K562 (cell line): ENCODE measurements around the gene NTPCR. TPM values are rescaled to one million over a fixed set of nuclear protein-coding genes. Genes with fewer than 3 reads are reported as not detected.

Experiments used
- BCL6 ChIP-seq: fragments of 250-450 bp; sonication (Bioruptor Pico); IDR thresholded peaks from 2 replicates; pipeline ENCODE4 v1.4.0; 2020
- CBX3 ChIP-seq, 2 experiments: IDR thresholded peaks; 1 replicate in 1 of 2; 2 replicates in 1 of 2; pipeline ENCODE4 v1.6.1; 2012; ENCODE audit warnings: inconsistent platforms in 2 of 2, low read length in 2 of 2, borderline replicate concordance in 1 of 2, control low read depth in 1 of 2
- CREBBP ChIP-seq: IDR thresholded peaks from one replicate; pipeline ENCODE4 v1.6.1; 2012; ENCODE audit warnings: low read depth, mild to moderate bottlenecking, control low read depth, inconsistent platforms, low read length
- HIVEP1 ChIP-seq: fragments of 250-450 bp; sonication (Bioruptor Pico); IDR thresholded peaks from 2 replicates; pipeline ENCODE4 v1.4.0; 2020; ENCODE audit warnings: mild to moderate bottlenecking
- ILK ChIP-seq: fragments of 450-650 bp; IDR thresholded peaks from 2 replicates; pipeline ENCODE4 v1.6.1; 2016; ENCODE audit warnings: missing genetic modification characterization, low read depth, mild to moderate bottlenecking, missing compliant biosample characterization, moderate library complexity, borderline replicate concordance
- NCOA1 ChIP-seq: fragments of 450-650 bp; IDR thresholded peaks from 2 replicates; pipeline ENCODE4 v1.6.1; 2016; ENCODE audit warnings: low read depth
- NR2C1 ChIP-seq, 2 experiments: fragments of 450-650 bp; IDR thresholded peaks; 2 replicates each; pipeline ENCODE4 v1.6.1; 2017; ENCODE audit warnings: mild to moderate bottlenecking in 2 of 2, antibody characterized with exemption in 1 of 2, inconsistent platforms in 1 of 2, missing compliant biosample characterization in 1 of 2, missing genetic modification characterization in 1 of 2
- NUFIP1 ChIP-seq: fragments of 450-650 bp; IDR thresholded peaks from 2 replicates; pipeline ENCODE4 v1.6.1; 2018; ENCODE audit not compliant: partially characterized antibody
- PCBP2 ChIP-seq: fragments of 200-400 bp; formaldehyde crosslinking; IDR thresholded peaks from 2 replicates; pipeline ENCODE4 v1.6.1; 2018; ENCODE audit warnings: low read length, low read depth, mild to moderate bottlenecking, moderate library complexity; ENCODE audit not compliant: poor library complexity, severe bottlenecking
- RBFOX2 ChIP-seq: fragments of 200-400 bp; formaldehyde crosslinking; IDR thresholded peaks from 2 replicates; pipeline ENCODE4 v1.6.1; 2017; ENCODE audit warnings: low read depth, mild to moderate bottlenecking, low read length, moderate library complexity
- TCFL5 ChIP-seq: fragments of 250-450 bp; sonication (Bioruptor Pico); conservative IDR thresholded peaks from 2 replicates; pipeline ENCODE4 v1.6.1; 2021; ENCODE audit warnings: mild to moderate bottlenecking, moderate library complexity, matching md5 sums
- ZNF197 ChIP-seq: fragments of 200-800 bp; sonication (Bioruptor generic); IDR thresholded peaks from 2 replicates; pipeline ENCODE4 v1.6.1; 2016; ENCODE audit warnings: low read depth, missing genetic modification characterization, missing compliant biosample characterization
- ZNF24 ChIP-seq: fragments of 450-650 bp; IDR thresholded peaks from 2 replicates; pipeline ENCODE4 v1.6.1; 2016
- polyA plus RNA-seq, 8 experiments: library from polyadenylated mRNA; depleted of rRNA in 4 of 8; stranded (reverse) in 5 of 8; unstranded in 3 of 8; fragments of >200 nt; fragmentation: Nextera tagmentation in 2 of 8; fragmentation: Illumina TruSeq in 1 of 8; extraction: Ambion mirVana in 2 of 8; extraction: Trizol in 1 of 8; gene quantifications; 2 replicates each; pipeline versions ENCODE4 v1.2.1 to v1.2.3, GENCODE V29; 2011 to 2014; ENCODE audit warnings: inconsistent platforms in 1 of 8, missing spikeins in 1 of 8
- total RNA-seq, 7 experiments: library from RNA; depleted of rRNA in 6 of 7; stranded (reverse); fragments of >200 nt in 6 of 7; fragmentation: Illumina TruSeq in 2 of 7; extraction: Trizol in 2 of 7; gene quantifications; 2 replicates each; pipeline versions ENCODE4 v1.2.1 to v1.2.3, GENCODE V29; 2011 to 2021; ENCODE audit warnings: low replicate concordance in 1 of 7
- TF ChIP-seq, protein P1 (sequence below): sonication (generic); formaldehyde crosslinking; IDR thresholded peaks from 2 replicates; pipeline ENCODE4 v1.8.0; 2022; ENCODE audit warnings: missing genetic modification reagents, mild to moderate bottlenecking, borderline replicate concordance
- TF ChIP-seq, protein P2 (sequence below): fragments of 450-650 bp; formaldehyde crosslinking; conservative IDR thresholded peaks from 2 replicates; pipeline ENCODE4 v1.4.0; 2022; ENCODE audit warnings: mild to moderate bottlenecking, missing genetic modification characterization
- TF ChIP-seq, protein P3 (sequence below): fragments of 450-650 bp; IDR thresholded peaks from 2 replicates; pipeline ENCODE4 v1.6.1; 2016; ENCODE audit warnings: low read depth
- TF ChIP-seq, protein P4 (sequence below): sonication (generic); formaldehyde crosslinking; IDR thresholded peaks from 2 replicates; pipeline ENCODE4 v1.8.0; 2022; ENCODE audit warnings: mild to moderate bottlenecking, missing genetic modification reagents

The NTPCR gene
- total and polyA plus RNA-seq, 9 of the 15 experiments (the other 6 are each of a cell fraction or from before 2014, with no cell fraction given), result 19.3 to 105 (median 48.8) TPM

DNA sequence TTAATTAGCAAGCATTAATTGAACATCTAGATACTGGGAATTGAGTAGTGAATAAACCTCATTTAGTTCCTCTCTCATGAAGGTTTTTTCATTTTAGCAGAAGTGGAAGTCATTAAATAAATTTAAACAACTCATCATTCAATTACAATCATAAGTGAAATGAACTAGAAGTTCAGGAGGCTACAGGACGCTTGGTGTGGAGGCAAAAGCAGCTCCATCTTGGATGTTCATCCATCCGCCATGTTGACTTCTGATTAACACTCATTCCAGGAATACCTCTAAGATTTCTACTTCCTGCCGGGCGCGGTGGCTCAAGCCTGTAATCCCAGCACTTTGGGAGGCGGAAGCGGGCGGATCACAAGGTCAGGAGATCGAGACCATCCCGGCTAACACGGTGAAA, 11.5 kb upstream of the NTPCR start (continued):
- TF ChIP-seq, protein P1, sequence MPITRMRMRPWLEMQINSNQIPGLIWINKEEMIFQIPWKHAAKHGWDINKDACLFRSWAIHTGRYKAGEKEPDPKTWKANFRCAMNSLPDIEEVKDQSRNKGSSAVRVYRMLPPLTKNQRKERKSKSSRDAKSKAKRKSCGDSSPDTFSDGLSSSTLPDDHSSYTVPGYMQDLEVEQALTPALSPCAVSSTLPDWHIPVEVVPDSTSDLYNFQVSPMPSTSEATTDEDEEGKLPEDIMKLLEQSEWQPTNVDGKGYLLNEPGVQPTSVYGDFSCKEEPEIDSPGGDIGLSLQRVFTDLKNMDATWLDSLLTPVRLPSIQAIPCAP, result no peak
- TF ChIP-seq, protein P2, sequence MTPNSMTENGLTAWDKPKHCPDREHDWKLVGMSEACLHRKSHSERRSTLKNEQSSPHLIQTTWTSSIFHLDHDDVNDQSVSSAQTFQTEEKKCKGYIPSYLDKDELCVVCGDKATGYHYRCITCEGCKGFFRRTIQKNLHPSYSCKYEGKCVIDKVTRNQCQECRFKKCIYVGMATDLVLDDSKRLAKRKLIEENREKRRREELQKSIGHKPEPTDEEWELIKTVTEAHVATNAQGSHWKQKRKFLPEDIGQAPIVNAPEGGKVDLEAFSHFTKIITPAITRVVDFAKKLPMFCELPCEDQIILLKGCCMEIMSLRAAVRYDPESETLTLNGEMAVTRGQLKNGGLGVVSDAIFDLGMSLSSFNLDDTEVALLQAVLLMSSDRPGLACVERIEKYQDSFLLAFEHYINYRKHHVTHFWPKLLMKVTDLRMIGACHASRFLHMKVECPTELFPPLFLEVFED, result no peak
- TF ChIP-seq NUFIP1, result no peak
- TF ChIP-seq, protein P3, sequence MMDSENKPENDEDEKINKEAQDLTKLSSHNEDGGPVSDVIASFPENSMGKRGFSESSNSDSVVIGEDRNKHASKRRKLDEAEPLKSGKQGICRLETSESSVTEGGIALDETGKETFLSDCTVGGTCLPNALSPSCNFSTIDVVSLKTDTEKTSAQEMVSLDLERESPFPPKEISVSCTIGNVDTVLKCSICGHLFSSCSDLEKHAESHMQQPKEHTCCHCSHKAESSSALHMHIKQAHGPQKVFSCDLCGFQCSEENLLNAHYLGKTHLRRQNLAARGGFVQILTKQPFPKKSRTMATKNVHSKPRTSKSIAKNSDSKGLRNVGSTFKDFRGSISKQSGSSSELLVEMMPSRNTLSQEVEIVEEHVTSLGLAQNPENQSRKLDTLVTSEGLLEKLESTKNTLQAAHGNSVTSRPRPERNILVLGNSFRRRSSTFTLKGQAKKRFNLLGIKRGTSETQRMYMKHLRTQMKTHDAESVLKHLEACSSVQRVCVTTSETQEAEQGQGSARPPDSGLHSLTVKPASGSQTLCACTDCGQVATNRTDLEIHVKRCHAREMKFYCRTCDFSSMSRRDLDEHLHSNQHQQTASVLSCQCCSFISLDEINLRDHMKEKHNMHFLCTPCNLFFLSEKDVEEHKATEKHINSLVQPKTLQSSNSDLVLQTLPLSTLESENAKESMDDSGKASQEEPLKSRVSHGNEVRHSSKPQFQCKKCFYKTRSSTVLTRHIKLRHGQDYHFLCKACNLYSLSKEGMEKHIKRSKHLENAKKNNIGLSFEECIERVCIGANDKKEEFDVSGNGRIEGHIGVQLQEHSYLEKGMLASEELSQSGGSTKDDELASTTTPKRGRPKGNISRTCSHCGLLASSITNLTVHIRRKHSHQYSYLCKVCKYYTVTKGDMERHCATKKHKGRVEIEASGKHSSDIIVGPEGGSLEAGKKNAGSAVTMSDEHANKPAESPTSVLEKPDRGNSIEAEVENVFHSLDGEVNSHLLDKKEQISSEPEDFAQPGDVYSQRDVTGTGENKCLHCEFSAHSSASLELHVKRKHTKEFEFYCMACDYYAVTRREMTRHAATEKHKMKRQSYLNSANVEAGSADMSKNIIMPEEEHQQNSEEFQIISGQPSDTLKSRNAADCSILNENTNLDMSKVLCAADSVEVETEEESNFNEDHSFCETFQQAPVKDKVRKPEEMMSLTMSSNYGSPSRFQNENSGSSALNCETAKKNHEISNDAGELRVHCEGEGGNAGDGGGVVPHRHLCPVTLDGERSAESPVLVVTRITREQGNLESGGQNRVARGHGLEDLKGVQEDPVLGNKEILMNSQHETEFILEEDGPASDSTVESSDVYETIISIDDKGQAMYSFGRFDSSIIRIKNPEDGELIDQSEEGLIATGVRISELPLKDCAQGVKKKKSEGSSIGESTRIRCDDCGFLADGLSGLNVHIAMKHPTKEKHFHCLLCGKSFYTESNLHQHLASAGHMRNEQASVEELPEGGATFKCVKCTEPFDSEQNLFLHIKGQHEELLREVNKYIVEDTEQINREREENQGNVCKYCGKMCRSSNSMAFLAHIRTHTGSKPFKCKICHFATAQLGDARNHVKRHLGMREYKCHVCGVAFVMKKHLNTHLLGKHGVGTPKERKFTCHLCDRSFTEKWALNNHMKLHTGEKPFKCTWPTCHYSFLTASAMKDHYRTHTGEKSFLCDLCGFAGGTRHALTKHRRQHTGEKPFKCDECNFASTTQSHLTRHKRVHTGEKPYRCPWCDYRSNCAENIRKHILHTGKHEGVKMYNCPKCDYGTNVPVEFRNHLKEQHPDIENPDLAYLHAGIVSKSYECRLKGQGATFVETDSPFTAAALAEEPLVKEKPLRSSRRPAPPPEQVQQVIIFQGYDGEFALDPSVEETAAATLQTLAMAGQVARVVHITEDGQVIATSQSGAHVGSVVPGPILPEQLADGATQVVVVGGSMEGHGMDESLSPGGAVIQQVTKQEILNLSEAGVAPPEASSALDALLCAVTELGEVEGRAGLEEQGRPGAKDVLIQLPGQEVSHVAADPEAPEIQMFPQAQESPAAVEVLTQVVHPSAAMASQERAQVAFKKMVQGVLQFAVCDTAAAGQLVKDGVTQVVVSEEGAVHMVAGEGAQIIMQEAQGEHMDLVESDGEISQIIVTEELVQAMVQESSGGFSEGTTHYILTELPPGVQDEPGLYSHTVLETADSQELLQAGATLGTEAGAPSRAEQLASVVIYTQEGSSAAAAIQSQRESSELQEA, result no peak
- no peak for TF ChIP-seq BCL6 (CRISPR knock-in tag)
- TF ChIP-seq ZNF24, result no peak
- no peak for TF ChIP-seq PCBP2
- TF ChIP-seq TCFL5 (CRISPR knock-in tag), result no peak
- TF ChIP-seq HIVEP1 (CRISPR knock-in tag), result peak; percentile 78
- TF ChIP-seq RBFOX2, result no peak
- TF ChIP-seq ILK (tag), result no peak
- TF ChIP-seq, protein P4, sequence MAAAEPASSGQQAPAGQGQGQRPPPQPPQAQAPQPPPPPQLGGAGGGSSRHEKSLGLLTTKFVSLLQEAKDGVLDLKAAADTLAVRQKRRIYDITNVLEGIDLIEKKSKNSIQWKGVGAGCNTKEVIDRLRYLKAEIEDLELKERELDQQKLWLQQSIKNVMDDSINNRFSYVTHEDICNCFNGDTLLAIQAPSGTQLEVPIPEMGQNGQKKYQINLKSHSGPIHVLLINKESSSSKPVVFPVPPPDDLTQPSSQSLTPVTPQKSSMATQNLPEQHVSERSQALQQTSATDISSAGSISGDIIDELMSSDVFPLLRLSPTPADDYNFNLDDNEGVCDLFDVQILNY, result no peak
- TF ChIP-seq CREBBP, result no peak
- no peak for TF ChIP-seq CBX3 (IDR thresholded peaks at IDR 0.05; ENCODE audit: borderline replicate concordance in 1 of 2, low read length in 2 of 2)
- 0 out of 2 replicates have a peak, but pooled peaks have one; percentile 35 for TF ChIP-seq ZNF197 (CRISPR knock-in tag)
- no peak for TF ChIP-seq NR2C1 (IDR thresholded peaks at IDR 0.05)
- peak; percentile 60 for TF ChIP-seq NR2C1 (tag; IDR thresholded peaks at IDR 0.05)
- TF ChIP-seq NCOA1, result no peak
